NCI-H2081 (cell line): ENCODE data around the gene ASRGL1.
"Not testable (repeated sequence)": the region's sequence is repeated elsewhere in the genome, so short reads cannot be mapped to it uniquely, and the experiment has no call there.

Experiments
- DNase-seq, 2 experiments: peaks; one replicate each; lab custom pipeline; 2025; lab: John Stamatoyannopoulos, UW

ASRGL1 gene

DNA sequence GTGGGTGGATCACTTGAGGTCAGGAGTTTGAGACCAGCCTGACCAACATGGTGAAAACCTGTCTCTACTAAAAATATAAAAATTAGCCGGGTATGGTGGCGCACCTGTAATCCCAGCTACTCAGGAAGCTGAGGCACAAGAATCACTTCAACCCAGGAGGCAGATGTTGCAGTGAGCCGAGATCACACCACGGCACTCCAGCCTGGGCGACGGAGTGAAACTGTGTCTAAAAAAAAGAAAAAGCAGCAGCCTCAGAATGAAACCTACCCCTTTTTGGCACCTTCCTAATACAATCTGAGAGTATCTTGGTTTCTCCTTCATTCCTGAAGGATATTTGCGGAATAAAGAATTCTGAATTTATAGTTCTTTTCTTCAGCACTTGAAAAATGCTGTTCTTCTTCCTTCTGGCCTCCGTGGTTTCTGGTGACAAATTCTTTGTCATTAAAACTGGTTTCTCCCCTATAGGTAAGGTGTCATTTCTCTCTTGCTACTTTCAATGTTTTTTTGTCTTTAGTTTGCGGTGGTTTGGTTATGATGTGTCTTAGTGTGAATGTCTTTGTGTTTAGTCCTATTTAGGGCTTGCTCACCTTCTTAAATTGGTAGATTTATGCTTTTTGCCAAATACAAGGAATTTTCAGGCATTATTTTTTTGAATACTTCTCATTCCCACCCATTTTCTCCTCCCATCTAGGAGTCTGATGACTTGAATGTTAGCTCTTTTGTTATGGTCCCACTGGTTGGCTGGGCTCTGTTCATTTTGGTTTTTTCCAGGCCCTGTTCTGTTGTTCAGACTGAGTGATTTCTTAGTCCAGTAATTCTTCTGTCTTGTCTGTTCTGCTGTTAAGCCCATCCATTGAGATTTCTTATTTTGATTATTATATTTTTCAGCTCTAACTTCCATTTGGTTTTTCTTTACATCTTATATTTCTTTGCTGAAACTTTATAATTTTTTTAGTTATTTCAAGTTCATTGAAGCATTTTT lies 15.4 kb downstream of the ASRGL1 start:
- DNase-seq, result no peak

DNA sequence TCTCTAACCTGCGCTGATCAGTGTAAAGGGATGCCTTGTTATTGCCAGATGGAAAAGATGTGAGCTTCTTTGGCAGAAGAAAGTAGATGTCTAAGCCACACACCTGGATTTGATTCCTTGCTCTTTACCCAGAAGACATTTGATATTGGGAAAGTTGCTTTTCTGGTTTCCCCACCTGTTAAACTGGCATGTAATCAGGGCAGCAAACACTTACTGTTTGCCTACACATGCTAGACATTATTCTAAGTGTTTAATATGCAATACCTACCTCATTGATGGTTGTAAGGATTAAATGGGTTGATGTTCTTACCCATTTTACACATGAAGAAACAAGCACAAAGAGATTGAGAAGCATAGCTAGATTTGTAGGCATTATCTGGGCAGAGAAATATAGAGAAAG lies 16.6 kb downstream of the ASRGL1 start:
- DNase-seq, result peak; percentile 16 to 80

DNA sequence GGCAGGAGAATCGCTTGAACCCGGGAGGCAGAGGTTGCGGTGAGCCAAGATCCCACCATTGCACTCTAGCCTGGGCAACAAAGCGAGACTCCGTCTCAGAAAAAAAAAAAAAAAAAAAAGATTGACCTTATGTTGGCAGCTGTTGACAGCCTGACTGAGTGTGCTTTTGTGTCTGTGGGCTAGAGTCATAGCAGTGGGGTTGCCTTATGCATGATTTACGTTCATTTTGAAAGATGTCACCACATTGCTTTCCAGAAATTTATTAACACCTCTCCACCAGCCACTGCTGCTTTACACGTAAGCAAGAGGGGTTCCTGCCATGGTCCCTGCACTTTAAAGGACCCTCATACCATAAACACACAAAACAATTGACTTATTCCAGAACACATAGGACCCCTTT lies 21.0 kb downstream of the ASRGL1 start:
- DNase-seq, result no peak

DNA sequence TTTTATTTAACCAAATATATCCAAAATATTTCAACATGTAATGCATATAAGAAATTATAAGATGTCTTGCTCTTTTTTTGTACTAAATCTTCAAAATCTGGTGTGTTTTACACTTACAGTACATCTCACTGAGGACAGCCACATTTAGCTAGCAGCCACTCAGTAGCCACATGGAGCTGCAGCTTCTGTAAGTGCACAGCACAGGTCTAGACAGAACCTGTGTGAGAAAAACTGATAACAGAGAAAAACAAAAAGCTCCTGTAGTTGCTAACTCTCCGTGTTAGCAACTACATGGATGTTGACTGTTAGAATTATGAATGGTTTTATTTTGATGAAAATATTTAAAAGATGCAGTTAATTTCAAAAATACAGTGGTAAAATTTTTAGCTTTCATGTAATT lies 22.2 kb downstream of the ASRGL1 start:
- no peak for DNase-seq

DNA sequence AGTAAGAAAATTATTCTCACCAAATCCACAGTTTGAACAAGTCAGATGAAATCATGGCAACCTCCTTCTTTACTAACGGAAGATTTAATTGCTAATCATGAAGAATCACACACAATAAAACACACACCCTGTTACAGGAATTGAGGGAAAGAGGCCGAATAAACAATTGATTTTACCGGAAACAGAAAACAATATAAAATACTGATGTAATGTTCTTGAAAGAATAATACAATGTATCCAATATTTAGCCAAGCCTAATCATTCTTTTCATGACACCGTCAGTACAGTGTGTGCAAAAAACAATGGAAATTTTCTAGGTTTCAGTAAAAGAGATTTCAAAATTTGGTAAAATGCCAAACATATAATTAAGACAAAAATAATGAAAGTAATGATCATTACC lies 23.4 kb downstream of the ASRGL1 start:
- DNase-seq, result no peak

DNA sequence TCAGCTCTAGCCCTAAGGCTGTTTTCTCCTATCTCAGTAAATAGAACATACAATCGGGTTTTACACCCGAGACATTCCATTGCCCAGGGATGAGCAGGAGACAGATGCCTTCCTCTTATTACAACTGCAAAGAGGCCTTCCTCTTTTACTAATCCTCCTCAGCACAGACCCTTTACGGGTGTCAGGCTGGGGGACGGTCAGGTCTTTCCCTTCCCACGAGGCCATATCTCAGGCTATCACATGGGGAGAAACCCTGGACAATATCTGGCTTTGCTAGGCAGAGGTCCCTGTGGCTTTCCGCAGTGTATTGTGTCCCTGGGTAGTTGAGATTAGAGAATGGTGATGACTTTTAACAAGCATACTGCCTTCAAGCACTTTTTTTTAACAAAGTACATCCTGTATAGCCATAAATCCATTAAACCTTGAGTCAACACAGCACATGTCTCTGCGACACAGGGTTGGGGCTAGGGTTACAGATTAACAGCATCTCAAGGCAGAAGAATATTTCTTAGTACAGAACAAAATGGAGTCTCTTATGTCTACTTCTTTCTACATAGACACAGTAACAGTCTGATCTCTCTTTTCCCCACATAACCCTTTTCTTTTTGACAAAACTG lies 31.7 kb downstream of the ASRGL1 start:
- not testable (repeated sequence) for DNase-seq

DNA sequence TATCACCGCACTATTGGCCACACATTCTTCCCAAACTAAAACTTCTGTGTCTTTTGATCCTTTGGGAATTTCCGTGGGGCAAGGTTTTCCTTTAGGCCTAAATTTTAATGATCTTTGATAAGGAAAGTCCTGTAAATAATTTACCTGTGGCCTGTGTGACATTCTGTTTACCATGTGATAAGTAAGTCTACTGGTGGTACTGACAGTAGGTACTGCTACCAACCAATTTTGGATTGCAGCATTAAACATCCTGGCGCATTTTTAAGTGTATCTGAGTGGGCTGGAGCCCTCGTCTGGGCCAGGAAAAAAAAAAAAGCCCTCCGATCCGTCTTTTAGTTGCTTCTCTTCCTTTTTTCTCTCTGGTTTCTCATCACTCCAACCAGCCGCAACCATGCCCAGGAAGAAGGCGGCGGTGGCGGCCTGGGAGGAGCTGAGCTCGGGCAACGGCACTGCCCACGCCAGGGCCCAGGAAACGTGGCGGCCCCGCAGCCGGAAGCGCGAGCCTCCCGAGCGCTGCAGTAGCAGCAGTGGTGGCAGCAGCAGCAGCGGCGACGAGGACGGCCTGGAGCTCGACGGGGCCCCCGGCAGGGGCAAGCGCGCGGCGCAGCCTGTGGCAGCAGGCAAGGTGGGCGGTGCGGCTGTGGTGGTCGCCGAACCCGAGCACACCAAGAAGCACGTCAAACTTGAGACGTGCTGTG lies 33.6 kb downstream of the ASRGL1 start:
- DNase-seq, result no peak

DNA sequence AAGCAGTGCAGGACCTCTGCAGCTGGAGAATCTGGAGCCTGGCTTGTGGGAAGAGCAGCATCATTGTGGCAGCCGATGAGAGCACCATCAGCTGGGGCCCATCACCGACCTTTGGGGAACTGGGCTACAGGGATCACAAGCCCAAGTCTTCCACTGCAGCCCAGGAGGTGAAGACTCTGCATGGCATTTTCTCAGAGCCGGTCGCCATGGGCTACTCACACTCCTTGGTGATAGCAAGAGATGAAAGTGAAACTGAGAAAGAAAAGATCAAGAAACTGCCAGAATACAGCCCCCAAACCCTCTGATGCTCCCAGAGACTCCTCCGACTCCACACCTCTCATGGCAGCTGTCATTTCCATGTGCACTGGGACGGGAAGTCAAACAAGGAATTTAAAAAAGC lies 35.6 kb downstream of the ASRGL1 start:
- no peak for DNase-seq

DNA sequence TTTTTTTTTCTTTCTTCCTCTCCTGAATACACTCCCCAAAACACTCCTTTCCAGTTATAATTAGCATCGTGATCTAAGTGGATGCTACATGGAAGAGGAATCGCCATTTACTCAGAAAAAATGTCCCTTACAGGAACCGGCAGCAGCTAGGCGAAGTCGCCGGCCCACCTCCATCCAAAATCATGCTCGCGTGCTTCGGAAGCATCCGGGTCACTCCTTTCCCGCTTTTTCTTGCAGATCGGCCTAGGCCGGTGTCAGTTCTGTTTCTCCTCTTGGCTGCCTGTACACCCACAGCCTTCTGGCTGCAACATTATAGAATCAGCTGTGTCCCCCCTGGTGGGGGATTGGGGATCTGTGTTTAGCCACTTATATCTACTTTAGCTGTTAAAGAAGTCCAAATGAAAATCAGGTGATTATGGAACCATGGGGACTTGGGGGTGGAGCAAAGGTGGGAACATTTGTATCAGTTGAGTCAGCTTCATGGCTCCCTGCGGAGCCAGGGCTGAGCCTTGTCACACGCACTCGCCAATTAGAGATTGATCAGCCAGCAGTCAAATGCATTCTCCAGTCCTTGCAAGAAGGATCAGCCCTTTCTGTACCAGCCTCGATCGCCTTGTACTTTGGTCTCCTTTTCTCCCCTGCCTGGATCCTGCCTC lies 36.3 kb downstream of the ASRGL1 start:
- no peak for DNase-seq

DNA sequence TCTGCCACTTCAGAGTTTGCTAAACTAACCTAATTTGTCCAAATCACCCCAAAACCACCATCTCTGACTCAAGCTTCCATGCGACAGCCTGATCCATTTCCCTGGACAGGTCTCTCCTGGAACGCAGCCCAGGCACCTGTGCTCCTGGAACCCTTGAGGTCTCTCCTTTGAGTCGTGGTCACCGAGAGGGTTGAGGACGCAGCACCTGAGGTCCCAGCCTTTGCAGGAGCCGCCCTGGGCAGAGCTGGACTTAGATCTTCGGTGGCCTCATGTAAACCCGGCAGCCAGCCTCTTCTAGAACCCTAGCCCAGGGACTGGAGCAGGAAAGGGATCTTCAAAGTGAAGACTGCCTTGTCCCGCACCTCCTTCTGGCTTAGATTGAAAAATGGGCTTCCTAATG lies 37.6 kb downstream of the ASRGL1 start:
- DNase-seq, result no peak

DNA sequence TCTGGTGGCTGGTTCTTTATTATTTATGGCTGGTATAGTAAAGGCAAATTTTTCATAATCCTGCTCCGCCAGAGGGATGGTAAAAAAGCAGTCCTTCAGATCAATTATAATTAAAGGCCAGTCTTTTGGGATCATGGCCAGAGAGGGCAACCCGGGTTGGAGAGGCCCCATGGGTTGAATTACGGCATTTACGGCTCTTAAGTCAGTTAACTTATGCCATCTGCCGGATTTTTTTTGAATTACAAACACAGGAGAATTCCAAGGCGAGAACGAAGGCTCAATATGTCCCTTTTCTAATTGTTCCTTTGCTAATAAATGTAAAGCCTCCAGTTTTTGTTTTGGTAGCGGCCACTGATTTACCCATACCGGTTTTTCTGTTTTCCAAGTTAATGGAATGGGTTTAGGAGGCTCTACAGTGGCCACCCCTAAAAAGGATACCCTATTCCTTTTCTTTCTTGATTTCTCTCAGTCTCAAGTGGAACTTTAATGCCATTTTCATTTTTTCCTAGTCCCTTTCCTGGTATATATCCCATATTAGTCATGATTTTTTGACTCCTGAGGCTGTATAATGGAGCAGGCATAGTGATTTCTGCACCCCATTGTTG lies 41.3 kb downstream of the ASRGL1 start:
- DNase-seq, result peak; percentile 46

DNA sequence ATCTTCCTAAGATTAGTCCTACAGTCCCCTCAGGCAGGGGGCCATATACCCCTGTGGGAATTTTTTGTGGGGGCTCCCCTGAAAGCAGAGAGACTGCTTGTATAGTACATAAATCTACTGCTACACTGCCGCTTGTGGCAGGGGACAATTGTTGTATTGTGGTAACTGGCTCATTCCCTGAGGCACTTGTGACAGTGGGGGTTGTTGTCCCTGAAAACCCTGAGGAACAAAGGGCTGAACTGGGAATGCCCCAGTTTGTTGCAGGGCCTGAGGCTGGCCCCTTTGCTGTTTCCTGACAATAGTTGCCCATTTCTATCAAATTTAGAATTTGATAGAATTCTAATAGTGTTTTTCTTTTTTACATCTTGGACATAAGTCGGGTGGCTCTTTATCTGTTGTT lies 42.3 kb downstream of the ASRGL1 start:
- not testable (repeated sequence) for DNase-seq

DNA sequence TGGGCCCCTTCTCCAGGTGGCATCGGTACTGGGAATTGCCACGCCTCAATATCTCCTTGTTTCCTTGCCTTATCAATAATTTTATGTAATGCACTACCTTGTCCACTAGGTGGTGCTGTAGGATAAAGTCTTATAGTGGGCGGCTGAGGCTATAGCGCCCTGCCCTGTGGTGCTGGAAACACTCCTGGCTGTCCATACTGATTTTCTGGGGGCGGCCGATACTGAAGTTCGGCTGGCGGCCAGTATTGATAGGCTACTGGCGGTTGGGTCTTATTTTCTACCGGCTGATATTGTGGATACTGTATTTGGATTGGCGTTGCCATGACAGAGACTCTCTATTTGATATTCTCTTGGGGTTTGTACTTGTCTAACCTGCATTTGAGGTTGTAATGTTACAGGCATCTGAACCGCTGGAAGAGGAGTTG lies 43.6 kb downstream of the ASRGL1 start:
- DNase-seq, result peak; percentile 69 to 80

DNA sequence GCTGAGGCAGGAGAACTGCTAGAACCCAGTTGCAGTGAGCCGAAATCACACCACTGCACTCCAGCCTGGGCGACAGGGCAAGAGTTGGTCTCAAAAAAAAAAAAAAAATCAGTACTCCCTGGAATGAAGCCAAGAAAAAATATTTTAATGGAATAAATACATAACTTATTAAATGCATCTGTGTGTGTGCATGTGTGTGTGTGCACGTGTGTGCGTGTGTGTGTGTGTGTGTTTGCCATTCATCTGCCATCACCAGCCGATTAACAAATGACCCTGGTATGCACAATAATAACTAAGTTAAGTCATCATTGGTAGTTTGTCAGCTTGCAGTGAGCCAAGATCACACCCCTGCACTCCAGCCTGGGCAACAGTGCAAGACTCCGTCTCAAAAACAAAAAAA lies 46.6 kb downstream of the ASRGL1 start:
- no peak for DNase-seq

DNA sequence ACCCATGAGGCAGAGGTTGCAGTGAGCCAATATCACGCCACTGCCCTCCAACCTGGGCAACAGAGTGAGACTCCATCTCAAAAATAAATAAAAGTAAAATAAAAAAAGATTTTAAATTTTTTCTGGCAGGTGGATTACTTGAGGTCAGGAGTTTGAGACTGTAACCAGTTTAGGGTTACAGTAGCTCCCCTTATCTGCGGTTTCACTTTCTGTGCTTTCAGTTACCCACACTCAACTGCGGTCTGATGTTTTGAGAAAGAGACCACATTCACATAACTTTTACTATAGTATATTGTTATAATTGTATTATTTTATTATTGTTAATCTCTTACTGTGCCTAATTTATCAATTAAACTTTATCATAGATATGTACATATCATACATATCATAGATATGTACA lies 48.8 kb downstream of the ASRGL1 start:
- DNase-seq, result not testable (repeated sequence)

DNA sequence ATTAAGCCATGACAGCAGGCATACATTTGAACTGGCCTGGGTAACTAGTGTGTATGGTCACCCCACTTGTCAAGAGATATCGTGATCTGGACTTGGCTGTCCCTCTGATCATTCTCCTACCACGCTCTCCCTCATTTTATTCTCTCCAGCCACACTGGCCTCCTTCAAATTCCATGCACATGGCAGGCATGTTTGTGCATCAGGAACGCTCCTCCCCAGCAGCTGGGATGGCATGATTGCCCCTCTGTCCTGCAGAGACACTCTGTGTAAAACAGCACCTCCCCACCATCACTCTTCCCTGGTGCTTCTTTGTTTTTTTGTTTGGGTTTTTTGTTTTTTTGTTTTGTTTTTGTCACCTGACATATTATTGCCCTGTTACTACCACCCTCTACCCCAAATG lies 50.1 kb downstream of the ASRGL1 start:
- no peak for DNase-seq

DNA sequence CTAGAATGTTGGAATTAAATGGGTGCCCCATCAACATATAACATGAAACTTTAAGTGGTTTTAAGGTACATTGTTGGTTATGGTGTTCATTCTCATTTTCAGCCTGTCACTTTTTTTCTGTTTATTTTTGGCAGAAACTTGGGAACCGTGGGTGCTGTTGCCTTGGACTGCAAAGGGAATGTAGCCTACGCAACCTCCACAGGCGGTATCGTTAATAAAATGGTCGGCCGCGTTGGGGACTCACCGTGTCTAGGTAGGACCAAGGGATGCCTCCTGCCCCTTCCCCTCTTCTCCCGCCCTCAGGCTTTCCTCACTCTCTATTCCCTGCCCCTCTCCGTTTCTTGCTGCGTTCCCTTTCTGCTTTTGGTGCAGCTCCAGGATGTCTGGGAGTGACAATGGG lies 51.8 kb downstream of the ASRGL1 start:
- no peak for DNase-seq

DNA sequence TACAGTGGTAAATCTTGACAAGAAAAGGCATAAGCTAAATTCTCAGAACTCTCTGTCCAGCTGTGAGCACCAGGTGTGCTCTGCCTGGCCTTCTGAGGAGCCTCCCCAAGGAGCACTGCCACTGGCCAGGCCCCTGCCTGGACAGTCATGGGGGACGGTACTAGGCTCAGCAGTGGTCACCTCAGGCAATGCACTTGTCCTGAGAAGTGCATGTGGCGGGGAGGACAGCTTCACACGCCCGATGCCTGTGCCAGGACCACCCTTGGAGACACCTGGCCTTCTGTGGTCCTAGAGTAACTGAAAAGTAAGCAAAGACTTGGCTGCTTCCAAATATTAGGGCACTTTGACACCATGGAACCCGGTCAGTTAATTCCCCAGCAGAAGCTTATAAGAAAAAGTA lies 53.0 kb downstream of the ASRGL1 start:
- no peak for DNase-seq

DNA sequence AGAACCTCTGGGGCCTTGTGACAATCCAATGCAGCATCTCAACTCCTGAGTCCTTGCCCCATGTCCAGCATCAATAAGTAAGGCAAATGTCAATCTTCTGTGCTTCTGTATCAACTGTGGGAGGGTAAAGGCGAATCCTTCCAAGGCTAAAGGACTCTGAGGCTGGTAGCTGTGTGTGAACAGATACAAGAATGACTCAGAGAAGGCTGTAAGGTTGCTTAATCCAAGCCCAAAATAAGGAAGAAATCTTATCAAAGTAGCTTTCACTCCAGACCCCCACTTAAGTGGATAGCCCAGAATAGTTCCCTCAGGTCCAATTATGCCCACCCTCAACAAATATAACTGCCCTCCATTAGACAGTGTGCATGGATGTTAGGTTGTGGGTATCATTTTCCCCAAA lies 53.5 kb downstream of the ASRGL1 start:
- no peak for DNase-seq

DNA sequence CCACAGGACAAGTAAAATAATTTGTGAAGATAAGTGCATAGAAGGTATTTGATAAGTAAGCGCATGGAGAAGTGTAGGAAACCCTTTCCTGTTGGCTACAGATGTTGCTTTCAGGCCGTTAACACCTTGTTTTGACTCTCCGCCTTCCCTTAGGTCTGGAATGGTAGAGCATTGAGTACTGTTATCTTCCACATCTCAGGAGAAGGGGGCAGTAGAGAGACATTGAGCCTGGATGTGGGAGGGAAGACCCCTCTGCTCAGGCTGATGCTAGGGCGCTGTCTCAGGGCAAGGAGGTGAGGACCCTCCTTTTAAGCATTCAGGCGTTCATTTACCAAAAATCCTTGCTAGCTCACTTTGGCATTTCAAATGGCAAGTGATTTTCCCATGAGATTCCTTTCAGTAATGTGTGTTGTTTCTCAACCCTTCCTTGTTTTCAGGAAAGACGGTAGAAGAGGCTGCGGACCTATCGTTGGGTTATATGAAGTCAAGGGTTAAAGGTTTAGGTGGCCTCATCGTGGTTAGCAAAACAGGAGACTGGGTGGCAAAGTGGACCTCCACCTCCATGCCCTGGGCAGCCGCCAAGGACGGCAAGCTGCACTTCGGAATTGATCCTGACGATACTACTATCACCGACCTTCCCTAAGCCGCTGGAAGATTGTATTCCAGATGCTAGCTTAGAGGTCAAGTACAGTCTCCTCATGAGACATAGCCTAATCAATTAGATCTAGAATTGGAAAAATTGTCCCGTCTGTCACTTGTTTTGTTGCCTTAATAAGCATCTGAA lies 54.6 kb downstream of the ASRGL1 start:
- no peak for DNase-seq

DNA sequence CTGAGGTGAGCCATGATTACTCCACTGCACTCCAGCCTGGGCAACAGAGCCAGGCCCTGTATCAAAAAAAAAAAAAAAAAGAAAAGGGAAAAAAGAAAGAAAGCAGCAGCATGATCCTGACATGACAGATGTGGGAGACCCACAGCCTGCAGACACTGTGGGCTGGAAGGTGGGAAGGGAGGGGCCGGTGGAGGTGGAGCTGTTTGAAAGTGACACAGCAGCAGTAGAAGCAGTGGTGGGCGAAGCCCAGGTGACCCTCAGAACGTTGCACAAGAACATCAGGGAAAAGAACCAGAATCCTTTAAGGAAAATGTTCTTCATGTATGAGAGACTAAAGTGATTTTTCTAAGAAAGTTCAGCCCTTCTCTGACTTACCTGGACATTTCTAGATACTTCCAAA lies 55.3 kb downstream of the ASRGL1 start:
- DNase-seq, result no peak
